Liver (tissue), 9 donors: ENCODE results near the gene CCDC8. TPM values are rescaled to one million over a fixed set of nuclear protein-coding genes. Genes with fewer than 3 reads are reported as not detected.

ENCODE experiments used
- DNase-seq: peaks from one replicate; pipeline ENCODE4 v3.0.0-alpha.2; 2017; ENCODE audit warnings: low spot score
- H3K27ac ChIP-seq, 2 donors: one replicate each; pipeline ENCODE4 v1.7.0; 2013; ENCODE audit warnings: inconsistent platforms in 2 of 2, low read length in 2 of 2, control low read depth in 1 of 2, low read depth in 1 of 2, mild to moderate bottlenecking in 1 of 2
- H3K27me3 ChIP-seq, 4 donors: one replicate each; pipeline versions ENCODE4 v1.6.1 to v1.7.0; 2013; ENCODE audit warnings: low read length in 3 of 4, inconsistent platforms in 1 of 4, mild to moderate bottlenecking in 1 of 4, moderate library complexity in 1 of 4; ENCODE audit not compliant: control insufficient read depth in 4 of 4, insufficient read depth in 4 of 4
- H3K36me3 ChIP-seq, 4 donors: one replicate each; pipeline versions ENCODE4 v1.6.1 to v1.7.0; 2013; ENCODE audit warnings: low read length in 3 of 4, mild to moderate bottlenecking in 3 of 4, low read depth in 1 of 4, moderate library complexity in 1 of 4; ENCODE audit not compliant: control insufficient read depth in 4 of 4, insufficient read depth in 3 of 4
- H3K4me1 ChIP-seq, 4 donors: one replicate each; pipeline versions ENCODE4 v1.6.1 to v1.7.0; 2013; ENCODE audit warnings: low read length in 3 of 4, mild to moderate bottlenecking in 3 of 4, moderate library complexity in 1 of 4; ENCODE audit not compliant: control insufficient read depth in 4 of 4, insufficient read depth in 4 of 4
- H3K4me3 ChIP-seq, 3 donors: one replicate each; pipeline versions ENCODE4 v1.6.1 to v1.7.0; 2013; ENCODE audit warnings: low read length in 3 of 3, control low read depth in 1 of 3, low read depth in 1 of 3, mild to moderate bottlenecking in 1 of 3
- H3K9ac ChIP-seq, 2 donors: one replicate each; pipeline ENCODE4 v1.7.0; 2013; ENCODE audit warnings: low read length in 2 of 2, mild to moderate bottlenecking in 2 of 2, moderate library complexity in 2 of 2, control low read depth in 1 of 2, low read depth in 1 of 2
- H3K9me3 ChIP-seq, 4 donors: one replicate each; pipeline versions ENCODE4 v1.6.1 to v1.7.0; 2013; ENCODE audit warnings: low read length in 3 of 4; ENCODE audit not compliant: control insufficient read depth in 4 of 4
- EGR1 ChIP-seq, 2 donors: IDR thresholded peaks; 2 replicates each; pipeline ENCODE4 v1.6.1; 2016 to 2018; ENCODE audit warnings: antibody characterized with exemption in 2 of 2, low read depth in 2 of 2
- FOXA1 ChIP-seq: IDR thresholded peaks from 2 replicates; pipeline ENCODE4 v1.6.1; 2016; ENCODE audit warnings: antibody characterized with exemption
- FOXA2 ChIP-seq: IDR thresholded peaks from 2 replicates; pipeline ENCODE4 v1.6.1; 2016; ENCODE audit warnings: antibody characterized with exemption
- HNF4G ChIP-seq: IDR thresholded peaks from 2 replicates; pipeline ENCODE4 v1.6.1; 2016; ENCODE audit warnings: antibody characterized with exemption
- JUND ChIP-seq, 2 donors: IDR thresholded peaks; 2 replicates each; pipeline ENCODE4 v1.6.1; 2016; ENCODE audit warnings: antibody characterized with exemption in 2 of 2
- NR2F2 ChIP-seq: IDR thresholded peaks from 2 replicates; pipeline ENCODE4 v1.6.1; 2016; ENCODE audit warnings: antibody characterized with exemption
- RAD21 ChIP-seq, 2 donors: IDR thresholded peaks; 2 replicates each; pipeline ENCODE4 v1.6.1; 2016; ENCODE audit warnings: antibody characterized with exemption in 2 of 2, mild to moderate bottlenecking in 2 of 2
- RXRA ChIP-seq, 2 donors: IDR thresholded peaks; 2 replicates each; pipeline ENCODE4 v1.6.1; 2017 to 2018; ENCODE audit warnings: antibody characterized with exemption in 2 of 2, mild to moderate bottlenecking in 1 of 2
- SP1 ChIP-seq: IDR thresholded peaks from 2 replicates; pipeline ENCODE4 v1.6.1; 2018; ENCODE audit warnings: antibody characterized with exemption, mild to moderate bottlenecking
- TAF1 ChIP-seq: conservative IDR thresholded peaks from 2 replicates; pipeline ENCODE4 v1.6.1; 2016; ENCODE audit warnings: antibody characterized with exemption, mild to moderate bottlenecking
- YY1 ChIP-seq: IDR thresholded peaks from 2 replicates; pipeline ENCODE4 v1.6.1; 2016; ENCODE audit warnings: antibody characterized with exemption, mild to moderate bottlenecking
- WGBS: extraction: QIAGEN DNeasy Blood & Tissue Kit; methylation state at CpG from one replicate; pipeline ENCODE4 v1.1.7; 2013; 5-methylcytosine and 5-hydroxymethylcytosine counted together
- polyA plus RNA-seq, 2 donors: library from polyadenylated mRNA; stranded (reverse) in 1 of 2; unstranded in 1 of 2; fragments of 200-250 nt in 1 of 2; fragments of >200 nt in 1 of 2; fragmentation: Nextera tagmentation in 1 of 2; extraction: Ambion mirVana in 1 of 2; gene quantifications; one replicate each; pipeline versions ENCODE4 v1.2.1 to v1.2.3, GENCODE V29; 2013 to 2015
- total RNA-seq, 2 donors: library from RNA; depleted of rRNA; stranded (reverse); fragments of >200 nt; gene quantifications; one replicate each; pipeline ENCODE4 v1.2.3, GENCODE V29; 2014
- TF ChIP-seq, protein P1 (sequence below): fragments of 150-350 bp; IDR thresholded peaks from 2 replicates; pipeline ENCODE4 v1.5.1; 2017; ENCODE audit warnings: improper control_type of control experiment, low read depth, low read length; ENCODE audit not compliant: missing input control
- TF ChIP-seq, protein P2 (sequence below): IDR thresholded peaks from 2 replicates; pipeline ENCODE4 v1.6.1; 2016; ENCODE audit warnings: antibody characterized with exemption, mild to moderate bottlenecking
- TF ChIP-seq, protein P3 (sequence below): IDR thresholded peaks from 2 replicates; pipeline ENCODE4 v1.6.1; 2016; ENCODE audit warnings: antibody characterized with exemption
- TF ChIP-seq, protein P4 (sequence below): IDR thresholded peaks from 2 replicates; pipeline ENCODE4 v1.6.1; 2016; ENCODE audit warnings: antibody characterized with exemption
- TF ChIP-seq, protein P5 (sequence below): IDR thresholded peaks from 2 replicates; pipeline ENCODE4 v1.6.1; 2016; ENCODE audit warnings: antibody characterized with exemption
- donor health status: healthy.
- donor health status: healthy.
- donor health status: healthy.
- donor health status: healthy.
- donor health status: healthy.

Gene CCDC8
- total and polyA plus RNA-seq, 4 donors, result 0.18 to 5.9 (median 0.62) TPM

DNA sequence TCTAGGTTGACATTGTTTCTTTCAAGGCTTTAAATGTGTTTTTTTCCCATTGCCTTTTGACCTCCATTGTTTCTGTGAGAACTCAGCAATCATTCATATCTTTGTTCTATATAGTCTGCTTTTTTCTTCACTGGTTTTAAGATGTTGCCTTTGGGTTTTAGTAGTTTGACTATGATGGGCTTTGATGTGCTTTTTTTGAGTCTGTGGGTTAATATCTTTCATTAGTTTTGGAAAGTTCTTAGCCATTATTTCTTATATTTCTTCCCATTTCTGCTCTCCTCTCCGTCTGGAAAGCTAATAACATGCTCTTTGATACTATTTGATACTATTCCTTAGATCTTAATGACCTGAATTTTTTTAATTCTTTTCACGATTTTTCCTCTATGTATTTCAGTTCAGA, 32.7 kb downstream of the CCDC8 start:
- Histone ChIP-seq H3K9ac (no peak overlapping the region), H3K27ac (no peak overlapping the region), H3K4me3 (no peak overlapping the region), H3K36me3 (peaks cover 0 to 41% (median 28%) of the 10 kb centered on the region in 4 donors), H3K4me1 (no peaks in the 10 kb centered on the region), H3K9me3 (no peaks in the 10 kb centered on the region), H3K27me3 (no peaks in the 10 kb centered on the region)
- 96% methylated on average over 2 of the region's 2 CpGs for WGBS
- TF ChIP-seq EGR1 (IDR thresholded peaks at IDR 0.05; ENCODE audit: low read depth in 2 of 2), result no peak
- TF ChIP-seq SP1, result no peak
- TF ChIP-seq, protein P1, sequence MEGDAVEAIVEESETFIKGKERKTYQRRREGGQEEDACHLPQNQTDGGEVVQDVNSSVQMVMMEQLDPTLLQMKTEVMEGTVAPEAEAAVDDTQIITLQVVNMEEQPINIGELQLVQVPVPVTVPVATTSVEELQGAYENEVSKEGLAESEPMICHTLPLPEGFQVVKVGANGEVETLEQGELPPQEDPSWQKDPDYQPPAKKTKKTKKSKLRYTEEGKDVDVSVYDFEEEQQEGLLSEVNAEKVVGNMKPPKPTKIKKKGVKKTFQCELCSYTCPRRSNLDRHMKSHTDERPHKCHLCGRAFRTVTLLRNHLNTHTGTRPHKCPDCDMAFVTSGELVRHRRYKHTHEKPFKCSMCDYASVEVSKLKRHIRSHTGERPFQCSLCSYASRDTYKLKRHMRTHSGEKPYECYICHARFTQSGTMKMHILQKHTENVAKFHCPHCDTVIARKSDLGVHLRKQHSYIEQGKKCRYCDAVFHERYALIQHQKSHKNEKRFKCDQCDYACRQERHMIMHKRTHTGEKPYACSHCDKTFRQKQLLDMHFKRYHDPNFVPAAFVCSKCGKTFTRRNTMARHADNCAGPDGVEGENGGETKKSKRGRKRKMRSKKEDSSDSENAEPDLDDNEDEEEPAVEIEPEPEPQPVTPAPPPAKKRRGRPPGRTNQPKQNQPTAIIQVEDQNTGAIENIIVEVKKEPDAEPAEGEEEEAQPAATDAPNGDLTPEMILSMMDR, result no peak
- no peak for TF ChIP-seq JUND (IDR thresholded peaks at IDR 0.05)
- TF ChIP-seq, protein P2, sequence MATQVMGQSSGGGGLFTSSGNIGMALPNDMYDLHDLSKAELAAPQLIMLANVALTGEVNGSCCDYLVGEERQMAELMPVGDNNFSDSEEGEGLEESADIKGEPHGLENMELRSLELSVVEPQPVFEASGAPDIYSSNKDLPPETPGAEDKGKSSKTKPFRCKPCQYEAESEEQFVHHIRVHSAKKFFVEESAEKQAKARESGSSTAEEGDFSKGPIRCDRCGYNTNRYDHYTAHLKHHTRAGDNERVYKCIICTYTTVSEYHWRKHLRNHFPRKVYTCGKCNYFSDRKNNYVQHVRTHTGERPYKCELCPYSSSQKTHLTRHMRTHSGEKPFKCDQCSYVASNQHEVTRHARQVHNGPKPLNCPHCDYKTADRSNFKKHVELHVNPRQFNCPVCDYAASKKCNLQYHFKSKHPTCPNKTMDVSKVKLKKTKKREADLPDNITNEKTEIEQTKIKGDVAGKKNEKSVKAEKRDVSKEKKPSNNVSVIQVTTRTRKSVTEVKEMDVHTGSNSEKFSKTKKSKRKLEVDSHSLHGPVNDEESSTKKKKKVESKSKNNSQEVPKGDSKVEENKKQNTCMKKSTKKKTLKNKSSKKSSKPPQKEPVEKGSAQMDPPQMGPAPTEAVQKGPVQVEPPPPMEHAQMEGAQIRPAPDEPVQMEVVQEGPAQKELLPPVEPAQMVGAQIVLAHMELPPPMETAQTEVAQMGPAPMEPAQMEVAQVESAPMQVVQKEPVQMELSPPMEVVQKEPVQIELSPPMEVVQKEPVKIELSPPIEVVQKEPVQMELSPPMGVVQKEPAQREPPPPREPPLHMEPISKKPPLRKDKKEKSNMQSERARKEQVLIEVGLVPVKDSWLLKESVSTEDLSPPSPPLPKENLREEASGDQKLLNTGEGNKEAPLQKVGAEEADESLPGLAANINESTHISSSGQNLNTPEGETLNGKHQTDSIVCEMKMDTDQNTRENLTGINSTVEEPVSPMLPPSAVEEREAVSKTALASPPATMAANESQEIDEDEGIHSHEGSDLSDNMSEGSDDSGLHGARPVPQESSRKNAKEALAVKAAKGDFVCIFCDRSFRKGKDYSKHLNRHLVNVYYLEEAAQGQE, result no peak
- TF ChIP-seq, protein P3, sequence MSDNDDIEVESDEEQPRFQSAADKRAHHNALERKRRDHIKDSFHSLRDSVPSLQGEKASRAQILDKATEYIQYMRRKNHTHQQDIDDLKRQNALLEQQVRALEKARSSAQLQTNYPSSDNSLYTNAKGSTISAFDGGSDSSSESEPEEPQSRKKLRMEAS, result no peak
- TF ChIP-seq YY1, result no peak
- no peak for TF ChIP-seq NR2F2
- TF ChIP-seq RXRA (IDR thresholded peaks at IDR 0.05), result no peak
- TF ChIP-seq, protein P4, sequence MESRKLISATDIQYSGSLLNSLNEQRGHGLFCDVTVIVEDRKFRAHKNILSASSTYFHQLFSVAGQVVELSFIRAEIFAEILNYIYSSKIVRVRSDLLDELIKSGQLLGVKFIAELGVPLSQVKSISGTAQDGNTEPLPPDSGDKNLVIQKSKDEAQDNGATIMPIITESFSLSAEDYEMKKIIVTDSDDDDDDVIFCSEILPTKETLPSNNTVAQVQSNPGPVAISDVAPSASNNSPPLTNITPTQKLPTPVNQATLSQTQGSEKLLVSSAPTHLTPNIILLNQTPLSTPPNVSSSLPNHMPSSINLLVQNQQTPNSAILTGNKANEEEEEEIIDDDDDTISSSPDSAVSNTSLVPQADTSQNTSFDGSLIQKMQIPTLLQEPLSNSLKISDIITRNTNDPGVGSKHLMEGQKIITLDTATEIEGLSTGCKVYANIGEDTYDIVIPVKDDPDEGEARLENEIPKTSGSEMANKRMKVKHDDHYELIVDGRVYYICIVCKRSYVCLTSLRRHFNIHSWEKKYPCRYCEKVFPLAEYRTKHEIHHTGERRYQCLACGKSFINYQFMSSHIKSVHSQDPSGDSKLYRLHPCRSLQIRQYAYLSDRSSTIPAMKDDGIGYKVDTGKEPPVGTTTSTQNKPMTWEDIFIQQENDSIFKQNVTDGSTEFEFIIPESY, result no peak
- no peak for TF ChIP-seq RAD21 (IDR thresholded peaks at IDR 0.05)
- TF ChIP-seq FOXA1, result no peak
- no peak for TF ChIP-seq FOXA2
- TF ChIP-seq TAF1, result no peak
- TF ChIP-seq, protein P5, sequence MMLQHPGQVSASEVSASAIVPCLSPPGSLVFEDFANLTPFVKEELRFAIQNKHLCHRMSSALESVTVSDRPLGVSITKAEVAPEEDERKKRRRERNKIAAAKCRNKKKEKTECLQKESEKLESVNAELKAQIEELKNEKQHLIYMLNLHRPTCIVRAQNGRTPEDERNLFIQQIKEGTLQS, result no peak
- TF ChIP-seq HNF4G, result no peak
- no peak for DNase-seq

DNA sequence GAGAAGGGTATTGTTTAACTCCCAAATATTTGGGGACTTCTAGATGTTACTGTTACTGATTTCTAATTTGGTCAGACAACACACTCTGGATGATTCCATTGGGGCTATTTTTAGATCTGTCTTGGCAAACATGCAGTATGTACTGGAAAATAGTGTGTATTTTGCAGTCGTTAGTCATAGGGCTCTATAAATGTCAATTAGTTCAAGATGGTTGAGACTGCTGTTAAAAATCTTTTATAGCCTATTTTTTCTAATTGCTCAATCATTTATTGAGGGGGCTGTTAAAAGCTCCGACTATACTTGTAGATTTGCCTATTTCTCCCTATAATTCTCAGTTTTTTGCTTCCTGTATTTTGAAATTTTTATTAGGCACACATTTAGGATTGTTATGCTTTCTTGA, 35.1 kb downstream of the CCDC8 start:
- WGBS, result 51% methylated on average over 2 of the region's 2 CpGs
- no peak overlapping the region for H3K4me3 ChIP-seq
- no peak overlapping the region for H3K9ac ChIP-seq
- no peak overlapping the region for H3K27ac ChIP-seq
- TF ChIP-seq JUND (IDR thresholded peaks at IDR 0.05) (peak in 1 of 2 donors; percentile 13), RAD21 (IDR thresholded peaks at IDR 0.05) (no peak), TAF1 (no peak)
- peaks cover 0 to 32% (median 23%) of the 10 kb centered on the region in 4 donors for H3K36me3 ChIP-seq
- H3K4me1 ChIP-seq, result peaks cover 0 to 10% (median 9%) of the 10 kb centered on the region in 4 donors
- no peaks in the 10 kb centered on the region for H3K27me3 ChIP-seq
- H3K9me3 ChIP-seq, result no peaks in the 10 kb centered on the region
- DNase-seq, result no peak
